GM21360 (cell line): ENCODE data around the gene PTPRU.

Source experiments
- ATAC-seq: cut with Tn5 transposase; IDR thresholded peaks from one replicate; pipeline ENCODE4 v1.9.1; 2021; ENCODE audit warnings: mild to moderate bottlenecking, moderate library complexity; ENCODE audit not compliant: unreplicated experiment

Gene PTPRU

DNA sequence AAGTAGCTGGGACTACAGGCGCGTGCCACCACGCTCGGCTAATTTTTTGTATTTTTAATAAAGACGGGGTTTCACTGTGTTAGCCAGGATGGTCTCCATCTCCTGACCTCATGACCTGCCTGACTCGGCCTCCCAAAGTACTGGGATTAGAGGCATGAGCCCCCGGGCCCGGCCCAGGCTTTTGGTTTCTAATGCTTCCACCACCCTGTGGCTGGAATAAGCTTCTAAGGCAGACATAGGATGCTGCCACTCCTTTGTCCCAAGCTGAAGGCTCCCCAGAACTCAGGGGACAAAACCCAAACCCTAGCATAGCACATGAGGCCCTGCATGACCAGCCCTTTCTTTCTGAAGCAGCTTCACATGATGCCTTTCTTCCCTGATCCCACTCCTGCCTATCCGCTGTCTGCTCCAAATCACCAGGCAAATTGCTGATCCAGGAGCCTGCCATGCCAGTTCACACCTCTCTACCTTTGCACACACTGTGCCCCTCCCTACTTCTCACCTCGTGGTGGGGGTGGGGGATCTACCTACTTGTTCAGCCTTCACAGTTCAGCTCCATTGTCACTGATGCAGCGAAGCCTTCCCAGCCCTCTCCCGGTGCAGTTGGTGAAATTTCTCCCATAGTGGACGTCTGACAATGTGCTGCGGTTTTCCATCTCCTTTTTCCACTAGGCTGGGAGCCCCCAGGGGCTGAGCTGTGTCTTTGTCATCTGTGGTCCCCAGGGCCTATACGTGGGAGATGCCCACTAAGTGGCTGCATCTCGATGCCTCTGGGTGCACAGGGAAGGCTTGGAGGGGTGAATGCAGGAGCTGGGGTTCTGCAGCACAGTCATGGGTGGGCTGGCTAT, 6.9 kb downstream of the PTPRU start:
- ATAC-seq: no peak

DNA sequence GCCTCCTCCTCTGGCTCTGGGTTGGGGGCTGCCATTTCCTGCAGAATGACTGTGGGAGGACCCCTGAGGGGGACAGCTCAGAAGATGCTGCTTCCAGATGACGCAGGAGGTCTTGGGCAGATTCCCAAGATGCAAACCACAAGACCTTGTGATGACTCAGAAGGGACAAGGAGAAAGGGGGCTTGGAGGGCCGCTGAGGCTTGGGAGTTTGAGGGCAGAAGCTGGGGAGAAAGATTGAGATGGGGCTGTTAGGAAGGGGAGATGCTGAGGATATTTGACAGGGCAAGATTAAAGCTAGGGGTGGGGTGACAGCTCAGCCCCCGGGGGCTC, 7.5 kb downstream of the PTPRU start:
- no peak for ATAC-seq

DNA sequence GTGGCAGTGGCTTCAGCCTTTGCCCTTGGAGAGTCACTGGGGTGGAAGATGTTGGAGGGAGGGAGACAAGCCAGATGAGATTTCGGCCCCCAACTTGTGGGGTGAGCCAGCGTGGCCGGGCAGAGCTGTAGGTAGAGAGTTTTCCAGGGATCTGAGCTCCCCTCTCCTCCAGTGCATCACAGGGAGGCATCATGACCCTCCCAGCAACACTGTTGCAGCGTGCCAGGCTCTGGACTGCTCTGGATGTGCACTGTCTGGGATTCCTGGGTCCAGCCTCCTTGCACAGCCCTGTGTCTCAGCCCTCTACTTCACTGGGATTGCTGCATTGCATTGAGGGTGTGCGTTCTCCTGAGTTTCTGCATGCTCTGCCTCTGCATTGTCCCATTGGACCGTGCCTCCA, 8.9 kb downstream of the PTPRU start:
- ATAC-seq: no peak

DNA sequence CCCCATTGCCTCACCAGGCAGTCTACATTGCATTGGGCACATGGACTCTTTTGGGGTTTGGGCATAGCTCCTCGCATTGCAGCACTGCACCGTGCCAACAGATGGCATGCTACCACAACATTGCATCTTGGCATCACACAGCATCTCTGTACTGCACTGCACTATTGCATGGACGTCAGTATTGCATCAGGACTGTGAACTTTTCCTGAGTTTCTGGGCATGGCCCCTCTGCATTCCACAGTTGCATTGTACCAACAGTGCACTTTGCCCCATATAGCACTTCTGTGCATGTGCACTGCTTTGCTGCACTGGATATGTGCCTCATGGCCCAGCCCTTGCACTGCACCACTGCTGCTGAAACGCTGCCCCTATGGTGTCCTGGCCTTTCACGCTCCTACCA, 9.6 kb downstream of the PTPRU start:
- no peak for ATAC-seq

GRCh38 chr1:29247044-29247443, 10.7 kb downstream of the PTPRU start:
- no peak for ATAC-seq

- no peak for ATAC-seq
These were observed 11.4 kb downstream of the PTPRU start for GRCh38 chr1:29247571-29248273.

- no peak for ATAC-seq
These were observed 12.1 kb downstream of the PTPRU start for GRCh38 chr1:29248409-29248808.

DNA sequence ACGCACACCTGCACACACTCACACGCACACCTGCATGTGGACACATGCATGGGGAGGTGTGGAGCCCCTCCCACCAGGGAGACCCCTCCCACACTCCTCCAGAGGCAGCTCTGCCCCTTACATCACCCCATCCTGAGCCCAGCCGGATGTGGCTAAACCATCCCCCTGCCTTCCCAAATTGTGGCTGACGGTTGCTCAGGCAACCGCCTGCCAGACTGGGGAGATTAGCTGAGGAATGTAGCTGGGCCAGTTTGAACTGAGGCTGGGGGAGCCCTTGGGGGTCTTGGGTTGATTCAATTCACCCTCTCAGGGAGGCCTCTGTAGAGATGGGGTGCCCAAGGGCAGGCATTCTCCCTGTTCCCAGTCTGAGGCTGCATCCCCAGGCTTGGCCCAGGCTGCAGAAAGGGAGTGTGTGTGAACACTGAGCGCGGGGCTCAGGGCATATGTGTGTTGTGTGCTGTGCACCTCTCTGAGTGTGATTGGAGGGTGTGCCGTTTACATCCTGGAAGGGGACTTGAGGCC, 12.9 kb downstream of the PTPRU start:
- no peak for ATAC-seq

GRCh38 chr1:29249951-29250581, 13.7 kb downstream of the PTPRU start:
- ATAC-seq: no peak

GRCh38 chr1:29251164-29252124, 15.1 kb downstream of the PTPRU start:
- ATAC-seq: no peak

- no peak for ATAC-seq
These were observed 16.9 kb downstream of the PTPRU start for GRCh38 chr1:29253180-29253579.

DNA sequence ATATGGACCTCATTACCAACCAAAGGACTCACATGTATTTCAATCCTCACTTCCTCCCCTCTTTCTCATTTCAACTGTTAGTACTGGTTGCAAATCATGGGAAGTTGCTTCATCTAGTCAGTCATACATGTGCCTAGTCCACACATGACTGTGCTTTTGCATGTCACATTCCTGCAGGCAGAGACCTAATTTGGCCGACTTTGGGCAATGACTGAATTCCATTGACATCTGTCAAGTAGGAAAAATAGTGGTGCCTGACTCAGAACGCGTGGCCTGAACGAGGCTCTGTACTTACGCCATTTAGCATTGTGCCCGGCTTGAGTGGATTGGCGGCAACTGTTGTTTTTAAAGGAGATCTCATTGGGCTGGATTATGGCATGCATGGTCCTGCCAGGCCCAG, 18.0 kb downstream of the PTPRU start:
- ATAC-seq: no peak

- no peak for ATAC-seq
These were observed 18.9 kb downstream of the PTPRU start for GRCh38 chr1:29255134-29255666.

DNA sequence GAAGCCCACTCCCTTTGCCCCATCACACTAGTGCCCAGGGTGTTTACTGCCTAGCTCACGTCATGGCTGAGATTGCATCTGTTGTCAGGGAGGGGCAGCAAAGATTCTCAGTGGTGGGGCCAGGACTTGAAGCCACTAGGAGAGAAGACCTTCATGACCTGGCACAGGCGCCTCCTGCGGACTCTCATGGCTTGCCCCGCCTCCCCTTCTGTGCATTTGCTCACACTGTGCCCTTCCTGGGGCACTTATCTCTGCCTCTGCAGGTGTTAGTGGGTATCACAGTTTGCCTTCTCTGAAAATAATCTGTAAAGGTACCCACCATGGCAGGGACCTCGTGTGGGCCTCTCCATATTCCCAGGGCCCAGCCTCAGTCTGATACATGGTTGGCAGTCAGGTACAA, 20.1 kb downstream of the PTPRU start:
- no peak for ATAC-seq

DNA sequence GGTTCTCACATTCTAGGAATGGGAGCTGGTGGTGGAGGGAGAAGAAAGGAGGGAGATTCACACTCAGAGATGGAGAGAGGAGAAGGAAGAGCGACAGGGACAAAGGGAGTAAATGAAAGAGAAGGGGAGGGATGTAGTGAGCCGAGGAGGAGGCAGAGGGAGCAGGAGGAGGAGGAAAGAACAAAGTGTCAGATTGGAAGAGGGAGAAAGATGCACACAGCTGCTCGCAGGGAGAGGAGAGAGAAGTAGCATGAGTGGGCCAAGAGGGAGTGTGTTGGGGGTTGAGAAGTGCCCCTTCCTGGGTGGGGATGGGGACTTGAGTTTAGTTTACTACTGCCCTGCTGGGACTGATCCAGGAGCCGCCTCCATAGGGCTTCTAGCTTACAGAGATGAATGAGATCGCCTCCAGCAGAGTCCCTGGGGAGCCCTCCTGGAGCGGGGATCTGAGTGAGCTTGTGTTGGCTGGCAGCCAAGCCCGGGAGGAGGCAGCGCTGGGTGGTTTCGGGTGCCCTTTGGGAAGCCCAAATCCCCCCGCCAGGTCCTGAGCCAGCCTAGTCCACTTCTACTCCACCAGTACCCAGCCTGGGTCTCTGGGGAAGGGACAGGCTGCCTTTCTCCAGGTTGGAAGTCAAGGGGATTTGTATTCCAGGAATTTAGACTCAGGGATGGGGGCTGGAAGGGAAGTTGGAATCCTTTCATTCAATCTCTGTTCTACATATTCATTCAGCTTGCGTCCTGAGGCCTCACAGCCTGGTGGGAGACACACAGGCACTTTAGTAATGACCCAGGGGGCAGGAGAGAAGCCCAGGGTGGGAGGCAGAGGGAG, 20.9 kb downstream of the PTPRU start:
- no peak for ATAC-seq

- no peak for ATAC-seq
These were observed 22.1 kb downstream of the PTPRU start for GRCh38 chr1:29258189-29258975.

GRCh38 chr1:29258976-29259801, 22.9 kb downstream of the PTPRU start:
- ATAC-seq: no peak
